H9 (cell line): ENCODE data around the gene UBE2N. TPM values are rescaled to one million over a fixed set of nuclear protein-coding genes. Genes with fewer than 3 reads are reported as not detected.
A peak's percentile ranks its signal among the peaks of the same experiment; 100 is the strongest.

ENCODE experiments used
- DNase-seq: peaks from one replicate; pipeline ENCODE4 v3.0.0-alpha.2; 2017
- H2AFZ ChIP-seq: one replicate; pipeline ENCODE4 v1.6.1; 2013; ENCODE audit warnings: mild to moderate bottlenecking, low read length, control low read depth, moderate library complexity
- H2AK5ac ChIP-seq: 2 replicates; pipeline ENCODE4 v1.6.1; 2013; ENCODE audit warnings: low read length, control low read depth, mixed read lengths; ENCODE audit not compliant: insufficient read length
- H2BK120ac ChIP-seq: one replicate; pipeline ENCODE4 v1.6.1; 2013; ENCODE audit warnings: low read depth, mild to moderate bottlenecking, low read length, control low read depth, inconsistent platforms; ENCODE audit not compliant: poor library complexity, severe bottlenecking
- H2BK12ac ChIP-seq: 2 replicates; pipeline ENCODE4 v1.6.1; 2013; ENCODE audit warnings: low read length, control low read depth, mixed read lengths, low read depth; ENCODE audit not compliant: insufficient read length
- H2BK15ac ChIP-seq: 2 replicates; pipeline ENCODE4 v1.6.1; 2013; ENCODE audit warnings: low read depth, low read length, control low read depth
- H2BK20ac ChIP-seq: one replicate; pipeline ENCODE4 v1.6.1; 2013; ENCODE audit warnings: low read depth, mild to moderate bottlenecking, low read length, control low read depth, inconsistent platforms; ENCODE audit not compliant: poor library complexity, severe bottlenecking
- H2BK5ac ChIP-seq: 2 replicates; pipeline ENCODE4 v1.6.1; 2013; ENCODE audit warnings: low read length, control low read depth, mixed read lengths; ENCODE audit not compliant: insufficient read length
- H3K14ac ChIP-seq: 2 replicates; pipeline ENCODE4 v1.6.1; 2013; ENCODE audit warnings: low read length, control low read depth; ENCODE audit not compliant: insufficient read depth
- H3K18ac ChIP-seq: 2 replicates; pipeline ENCODE4 v1.6.1; 2013; ENCODE audit warnings: low read depth, mild to moderate bottlenecking, mixed read lengths, low read length, control low read depth; ENCODE audit not compliant: insufficient read length
- H3K23ac ChIP-seq: 2 replicates; pipeline ENCODE4 v1.6.1; 2013; ENCODE audit warnings: low read length, control low read depth, mixed read lengths, low read depth; ENCODE audit not compliant: insufficient read length
- H3K23me2 ChIP-seq: 2 replicates; pipeline ENCODE4 v1.6.1; 2013; ENCODE audit warnings: low read depth, mild to moderate bottlenecking, mixed read lengths, low read length, control low read depth; ENCODE audit not compliant: insufficient read length, poor library complexity, severe bottlenecking
- H3K27ac ChIP-seq: 2 replicates; pipeline ENCODE4 v1.5.1; 2013; ENCODE audit warnings: low read length, control low read depth, mixed read lengths, low read depth; ENCODE audit not compliant: insufficient read length
- H3K27me3 ChIP-seq: 2 replicates; pipeline ENCODE4 v1.6.1; 2013; ENCODE audit warnings: low read length, control low read depth, inconsistent platforms; ENCODE audit not compliant: insufficient read depth
- H3K4ac ChIP-seq: 2 replicates; pipeline ENCODE4 v1.6.1; 2013; ENCODE audit warnings: low read depth, mild to moderate bottlenecking, control low read depth, inconsistent platforms, low read length, moderate library complexity
- H3K4me1 ChIP-seq: 2 replicates; pipeline ENCODE4 v1.6.1; 2013; ENCODE audit warnings: low read length, control low read depth, inconsistent platforms; ENCODE audit not compliant: insufficient read depth
- H3K4me2 ChIP-seq: 2 replicates; pipeline ENCODE4 v1.6.1; 2013; ENCODE audit warnings: low read length, control low read depth, mixed read lengths; ENCODE audit not compliant: insufficient read length, insufficient read depth
- H3K56ac ChIP-seq: 2 replicates; pipeline ENCODE4 v1.6.1; 2013; ENCODE audit warnings: low read depth, mild to moderate bottlenecking, mixed read lengths, low read length, control low read depth; ENCODE audit not compliant: insufficient read length
- H3K79me1 ChIP-seq: 2 replicates; pipeline ENCODE4 v1.6.1; 2013; ENCODE audit warnings: low read depth, mild to moderate bottlenecking, moderate library complexity, low read length, control low read depth, inconsistent platforms; ENCODE audit not compliant: insufficient read depth, poor library complexity, severe bottlenecking
- H3K79me2 ChIP-seq: 2 replicates; pipeline ENCODE4 v1.6.1; 2013; ENCODE audit warnings: low read length, control low read depth, inconsistent platforms; ENCODE audit not compliant: insufficient read depth
- H3K9ac ChIP-seq: 2 replicates; pipeline ENCODE4 v1.6.1; 2013; ENCODE audit warnings: low read length, control low read depth, mixed read lengths; ENCODE audit not compliant: insufficient read length; ENCODE audit errors: extremely low read depth
- H3K9me3 ChIP-seq: one replicate; pipeline ENCODE4 v1.6.1; 2013; ENCODE audit warnings: low read depth, low read length, inconsistent platforms; ENCODE audit not compliant: control insufficient read depth
- H3T11ph ChIP-seq: one replicate; pipeline ENCODE4 v1.6.1; 2013; ENCODE audit warnings: mild to moderate bottlenecking, low read length, control low read depth, inconsistent platforms
- H4K20me1 ChIP-seq: one replicate; pipeline ENCODE4 v1.6.1; 2013; ENCODE audit not compliant: control insufficient read depth, insufficient read length, insufficient read depth
- H4K5ac ChIP-seq: 2 replicates; pipeline ENCODE4 v1.6.1; 2013; ENCODE audit warnings: low read depth, mild to moderate bottlenecking, mixed read lengths, low read length, control low read depth; ENCODE audit not compliant: insufficient read length
- H4K8ac ChIP-seq: replicated peaks from 2 replicates; pipeline ENCODE4 v1.6.1; 2013; ENCODE audit warnings: low read length, control low read depth, mixed read lengths, low read depth; ENCODE audit not compliant: insufficient read length
- H4K91ac ChIP-seq: 2 replicates; pipeline ENCODE4 v1.6.1; 2013; ENCODE audit warnings: low read depth, mild to moderate bottlenecking, moderate library complexity, mixed read lengths, low read length, control low read depth; ENCODE audit not compliant: insufficient read length
- H3K27ac Mint-ChIP-seq, 3 experiments: 2 replicates in 2 of 3; 3 replicates in 1 of 3; pipeline ENCODE4 v1.8.0; 2020 to 2021; ENCODE audit warnings: mixed read lengths in 3 of 3, mild to moderate bottlenecking in 1 of 3, moderate library complexity in 1 of 3
- H3K27me3 Mint-ChIP-seq: 2 replicates; pipeline ENCODE4 v1.8.0; 2021; ENCODE audit warnings: low read depth, mild to moderate bottlenecking, moderate library complexity, mixed read lengths
- H3K36me3 Mint-ChIP-seq, 3 experiments: 2 replicates in 2 of 3; 3 replicates in 1 of 3; pipeline ENCODE4 v1.8.0; 2020 to 2021; ENCODE audit warnings: low read depth in 3 of 3, mixed read lengths in 3 of 3; ENCODE audit not compliant: insufficient read depth in 1 of 3
- H3K4me1 Mint-ChIP-seq, 2 experiments: 2 replicates each; pipeline ENCODE4 v1.8.0; 2020; ENCODE audit warnings: mixed read lengths in 2 of 2
- H3K4me3 Mint-ChIP-seq, 2 experiments: 2 replicates in 1 of 2; 3 replicates in 1 of 2; pipeline ENCODE4 v1.8.0; 2020 to 2021; ENCODE audit warnings: mild to moderate bottlenecking in 2 of 2, mixed read lengths in 2 of 2, moderate library complexity in 1 of 2
- H3K9me3 Mint-ChIP-seq, 2 experiments: 2 replicates in 1 of 2; 3 replicates in 1 of 2; pipeline ENCODE4 v1.8.0; 2020; ENCODE audit warnings: mild to moderate bottlenecking in 2 of 2, mixed read lengths in 2 of 2, moderate library complexity in 1 of 2
- WGBS: extraction: QIAGEN DNeasy Blood & Tissue Kit; methylation state at CpG from one replicate; pipeline ENCODE4 v1.1.7; 2013; ENCODE audit warnings: missing lambda C conversion rate, low lambda C conversion rate, mixed read lengths; ENCODE audit not compliant: insufficient read length; ENCODE audit errors: extremely low coverage; 5-methylcytosine and 5-hydroxymethylcytosine counted together
- total RNA-seq: library from RNA; stranded (reverse); gene quantifications from 2 replicates; pipeline ENCODE4 v1.2.1, GENCODE V29; 2021
- TF ChIP-seq, protein P1 (sequence below): fragments of 200-600 bp; sonication (generic); conservative IDR thresholded peaks from 3 replicates; pipeline ENCODE4 v1.8.0; 2021; ENCODE audit warnings: antibody characterized with exemption, mild to moderate bottlenecking

UBE2N gene
- total RNA-seq, 1 experiment from 2014 or later: 192 TPM

DNA sequence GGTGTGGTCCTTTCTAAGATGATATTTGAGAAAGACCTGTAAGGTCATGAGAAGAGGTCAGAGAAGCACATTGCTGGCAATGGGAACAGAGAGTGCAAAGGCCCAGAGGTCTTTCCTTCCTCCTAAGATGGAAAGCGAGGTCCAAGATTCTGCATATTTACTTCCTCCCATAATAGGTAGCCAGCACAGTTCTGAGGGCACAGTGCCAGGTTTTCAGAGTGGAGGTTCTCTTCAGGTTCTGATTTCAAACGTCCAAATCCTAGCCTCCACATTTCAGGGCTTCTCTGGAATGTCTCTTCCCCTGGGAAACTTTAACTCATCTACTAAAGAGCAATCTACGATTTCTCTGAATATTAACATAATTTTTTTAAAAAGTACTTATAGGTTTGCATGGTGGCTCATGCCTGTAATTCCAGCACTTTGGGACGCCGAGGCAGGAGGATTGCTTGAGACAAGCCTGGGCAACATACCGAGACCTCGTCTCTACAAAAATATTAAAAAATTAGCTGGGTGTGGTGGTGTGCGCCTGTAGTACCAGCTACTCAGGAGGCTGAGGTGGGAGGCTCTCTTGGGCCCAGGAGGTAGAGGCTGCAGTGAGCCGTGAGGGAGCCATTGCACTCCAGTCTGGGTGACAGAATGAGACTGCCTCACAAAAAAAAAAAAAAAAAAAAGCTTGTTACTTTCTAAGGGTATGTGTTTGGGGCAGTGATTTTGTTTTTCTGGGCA, 25.0 kb upstream of the UBE2N start:
- Histone ChIP-seq H3K23me2 (peaks cover 3% of the 10 kb centered on the region), H3K18ac (no peak overlapping the region), H3K4ac (no peak overlapping the region), H3T11ph (no peak overlapping the region), H3K9me3 (no peaks in the 10 kb centered on the region), H3K27me3 (no peaks in the 10 kb centered on the region), H4K91ac (no peak overlapping the region), H4K20me1 (no peaks in the 10 kb centered on the region), H3K4me2 (peak overlapping the region; percentile 76), H4K5ac (no peak overlapping the region), H3K27ac (no peak overlapping the region), H2BK15ac (no peak overlapping the region), H2BK5ac (no peak overlapping the region), H2BK20ac (no peak overlapping the region), H3K56ac (no peak overlapping the region), H3K23ac (no peak overlapping the region), H2BK12ac (no peak overlapping the region), H2AFZ (no peak overlapping the region), H3K4me1 (peaks cover 3% of the 10 kb centered on the region; the same call in 1 of the 2 replicates), H3K79me2 (peaks cover 19% of the 10 kb centered on the region), H2BK120ac (no peak overlapping the region), H3K79me1 (peaks cover 10% of the 10 kb centered on the region), H4K8ac (no peak overlapping the region), H3K9ac (no peak overlapping the region), H2AK5ac (no peak overlapping the region), H3K14ac (no peak overlapping the region)
- TF ChIP-seq, protein P1, sequence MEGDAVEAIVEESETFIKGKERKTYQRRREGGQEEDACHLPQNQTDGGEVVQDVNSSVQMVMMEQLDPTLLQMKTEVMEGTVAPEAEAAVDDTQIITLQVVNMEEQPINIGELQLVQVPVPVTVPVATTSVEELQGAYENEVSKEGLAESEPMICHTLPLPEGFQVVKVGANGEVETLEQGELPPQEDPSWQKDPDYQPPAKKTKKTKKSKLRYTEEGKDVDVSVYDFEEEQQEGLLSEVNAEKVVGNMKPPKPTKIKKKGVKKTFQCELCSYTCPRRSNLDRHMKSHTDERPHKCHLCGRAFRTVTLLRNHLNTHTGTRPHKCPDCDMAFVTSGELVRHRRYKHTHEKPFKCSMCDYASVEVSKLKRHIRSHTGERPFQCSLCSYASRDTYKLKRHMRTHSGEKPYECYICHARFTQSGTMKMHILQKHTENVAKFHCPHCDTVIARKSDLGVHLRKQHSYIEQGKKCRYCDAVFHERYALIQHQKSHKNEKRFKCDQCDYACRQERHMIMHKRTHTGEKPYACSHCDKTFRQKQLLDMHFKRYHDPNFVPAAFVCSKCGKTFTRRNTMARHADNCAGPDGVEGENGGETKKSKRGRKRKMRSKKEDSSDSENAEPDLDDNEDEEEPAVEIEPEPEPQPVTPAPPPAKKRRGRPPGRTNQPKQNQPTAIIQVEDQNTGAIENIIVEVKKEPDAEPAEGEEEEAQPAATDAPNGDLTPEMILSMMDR: no peak
- Mint-ChIP-seq H3K9me3 (no peaks in the 10 kb centered on the region), H3K36me3 (peaks cover 13 to 27% (median 25%) of the 10 kb centered on the region in 3 experiments), H3K4me3 (peak overlapping the region; percentile 96 to 98), H3K4me1 (peaks cover 9 to 11% of the 10 kb centered on the region in 2 experiments), H3K27ac (peak overlapping the region in 1 of 3 experiments; percentile 99; a peak in 1 of 7 replicates), H3K27me3 (no peaks in the 10 kb centered on the region; the same call in 1 of the 2 replicates)
- no CpG with 5 or more reads among the region's 9 CpGs for whole genome bisulfite sequencing
- DNase-seq: no peak
